Thoracic aorta (tissue), 2 donors: Measurements from ENCODE around the gene ATP8B3. TPM values are rescaled to one million over a fixed set of nuclear protein-coding genes. Genes with fewer than 3 reads are reported as not detected.

Experiments
- ATAC-seq: fragments of 150-250 bp; one replicate; pipeline ENCODE4 v1.8.0; 2017; ENCODE audit warnings: low read depth; ENCODE audit not compliant: insufficient number of reproducible peaks, low FRiP score
- DNase-seq: peaks from one replicate; pipeline ENCODE4 v3.0.0-alpha.2; 2020; ENCODE audit warnings: low spot score
- H3K27ac ChIP-seq, 2 donors: fragments of 200-600 bp; sonication (generic); 1 replicate in 1 of 2; 2 replicates in 1 of 2; pipeline ENCODE4 v1.5.1; 2016; ENCODE audit warnings: mild to moderate bottlenecking in 2 of 2, moderate library complexity in 2 of 2
- H3K27me3 ChIP-seq: fragments of 200-600 bp; sonication (generic); replicated peaks from 2 replicates; pipeline ENCODE4 v1.6.0; 2016; ENCODE audit warnings: mild to moderate bottlenecking; ENCODE audit not compliant: insufficient read depth
- H3K36me3 ChIP-seq: fragments of 200-600 bp; sonication (generic); one replicate; pipeline ENCODE4 v1.5.1; 2016
- H3K4me1 ChIP-seq, 2 donors: fragments of 200-600 bp; sonication (generic); 1 replicate in 1 of 2; 2 replicates in 1 of 2; pipeline versions ENCODE4 v1.5.1 to v1.6.0; 2016; ENCODE audit warnings: low read depth in 2 of 2, mild to moderate bottlenecking in 1 of 2; ENCODE audit not compliant: control insufficient read depth in 1 of 2
- H3K4me3 ChIP-seq: fragments of 200-600 bp; sonication (generic); 2 replicates; pipeline ENCODE4 v1.5.1; 2016; ENCODE audit warnings: mild to moderate bottlenecking
- H3K9me3 ChIP-seq: fragments of 200-600 bp; sonication (generic); 2 replicates; pipeline ENCODE4 v1.5.1; 2016
- total RNA-seq, 2 donors: library from RNA; depleted of rRNA; stranded (reverse); fragments of >200 nt; gene quantifications; one replicate each; pipeline versions ENCODE4 v1.1.0 to v1.2.3, GENCODE V29; 2016
- TF ChIP-seq, protein P1 (sequence below): fragments of 200-600 bp; sonication (generic); IDR thresholded peaks from one replicate; pipeline ENCODE4 v1.5.1; 2019; ENCODE audit warnings: antibody characterized with exemption

ATP8B3 gene
- total RNA-seq, 2 donors from 2014 or later: 0.21 to 1.4 TPM

DNA sequence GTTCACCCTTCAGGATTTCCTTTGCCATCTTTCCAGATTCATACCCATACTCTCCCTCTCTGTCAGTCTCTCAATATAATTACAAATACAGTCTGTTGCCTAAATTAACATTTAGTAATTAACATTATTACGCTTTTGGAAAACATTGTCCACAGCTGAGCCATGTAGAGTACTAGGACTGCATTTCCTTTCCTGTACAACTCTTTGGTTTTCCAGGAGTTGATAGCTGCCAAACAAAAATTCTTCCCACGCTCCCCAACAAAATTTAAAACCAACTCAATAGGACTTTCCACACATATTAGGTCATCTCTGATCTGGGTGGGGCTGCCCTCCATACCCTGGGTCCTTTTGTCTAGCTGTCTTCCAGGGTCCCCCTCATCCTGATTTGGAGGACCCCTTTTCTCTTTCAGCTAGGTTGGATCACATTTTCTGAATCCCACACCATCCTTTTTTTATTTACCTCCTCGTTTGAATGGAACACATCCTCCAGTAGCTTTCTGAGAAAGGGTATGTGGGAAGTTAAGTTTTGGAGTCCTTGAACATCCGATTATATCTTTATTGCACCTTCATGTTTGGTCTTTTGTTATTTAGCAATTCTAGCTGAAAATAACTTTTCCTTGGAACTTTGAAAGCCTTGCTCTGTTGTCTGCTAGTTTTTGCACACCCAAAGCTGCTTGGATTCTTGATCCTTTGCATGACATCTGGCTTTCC lies 41.1 kb downstream of the ATP8B3 start:
- peaks cover 12% of the 10 kb centered on the region for H3K9me3 ChIP-seq
- ATAC-seq (no peak), DNase-seq (no peak)
- TF ChIP-seq, protein P1, sequence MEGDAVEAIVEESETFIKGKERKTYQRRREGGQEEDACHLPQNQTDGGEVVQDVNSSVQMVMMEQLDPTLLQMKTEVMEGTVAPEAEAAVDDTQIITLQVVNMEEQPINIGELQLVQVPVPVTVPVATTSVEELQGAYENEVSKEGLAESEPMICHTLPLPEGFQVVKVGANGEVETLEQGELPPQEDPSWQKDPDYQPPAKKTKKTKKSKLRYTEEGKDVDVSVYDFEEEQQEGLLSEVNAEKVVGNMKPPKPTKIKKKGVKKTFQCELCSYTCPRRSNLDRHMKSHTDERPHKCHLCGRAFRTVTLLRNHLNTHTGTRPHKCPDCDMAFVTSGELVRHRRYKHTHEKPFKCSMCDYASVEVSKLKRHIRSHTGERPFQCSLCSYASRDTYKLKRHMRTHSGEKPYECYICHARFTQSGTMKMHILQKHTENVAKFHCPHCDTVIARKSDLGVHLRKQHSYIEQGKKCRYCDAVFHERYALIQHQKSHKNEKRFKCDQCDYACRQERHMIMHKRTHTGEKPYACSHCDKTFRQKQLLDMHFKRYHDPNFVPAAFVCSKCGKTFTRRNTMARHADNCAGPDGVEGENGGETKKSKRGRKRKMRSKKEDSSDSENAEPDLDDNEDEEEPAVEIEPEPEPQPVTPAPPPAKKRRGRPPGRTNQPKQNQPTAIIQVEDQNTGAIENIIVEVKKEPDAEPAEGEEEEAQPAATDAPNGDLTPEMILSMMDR: no peak
- no peaks in the 10 kb centered on the region for H3K36me3 ChIP-seq
- H3K4me1 ChIP-seq: no peaks in the 10 kb centered on the region
- H3K27ac ChIP-seq: no peak overlapping the region
- H3K27me3 ChIP-seq: peaks cover 18% of the 10 kb centered on the region
- no peak overlapping the region for H3K4me3 ChIP-seq

DNA sequence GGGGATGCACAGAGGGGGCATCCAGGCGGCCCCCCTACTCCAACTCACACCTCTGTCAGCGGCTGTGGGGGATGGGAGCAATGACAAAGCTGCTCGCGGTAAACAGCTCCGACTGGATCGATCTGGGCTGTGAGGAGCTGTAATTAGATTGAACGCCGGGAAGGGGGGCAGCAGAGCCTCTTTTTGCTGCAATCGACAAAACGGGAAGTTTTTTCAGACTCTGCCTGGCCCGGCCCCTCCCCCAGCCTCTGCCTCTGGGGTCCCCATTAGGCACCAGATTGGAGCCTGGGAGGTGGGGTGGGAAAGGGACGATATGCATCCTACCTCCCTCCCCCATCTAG lies 42.5 kb downstream of the ATP8B3 start:
- TF ChIP-seq, protein P1: no peak
- DNase-seq: no peak
- Histone ChIP-seq H3K27me3 (peaks cover 8% of the 10 kb centered on the region), H3K27ac (no peak overlapping the region), H3K9me3 (peaks cover 12% of the 10 kb centered on the region), H3K36me3 (no peaks in the 10 kb centered on the region), H3K4me3 (no peak overlapping the region), H3K4me1 (no peaks in the 10 kb centered on the region)
- no peak for ATAC-seq

DNA sequence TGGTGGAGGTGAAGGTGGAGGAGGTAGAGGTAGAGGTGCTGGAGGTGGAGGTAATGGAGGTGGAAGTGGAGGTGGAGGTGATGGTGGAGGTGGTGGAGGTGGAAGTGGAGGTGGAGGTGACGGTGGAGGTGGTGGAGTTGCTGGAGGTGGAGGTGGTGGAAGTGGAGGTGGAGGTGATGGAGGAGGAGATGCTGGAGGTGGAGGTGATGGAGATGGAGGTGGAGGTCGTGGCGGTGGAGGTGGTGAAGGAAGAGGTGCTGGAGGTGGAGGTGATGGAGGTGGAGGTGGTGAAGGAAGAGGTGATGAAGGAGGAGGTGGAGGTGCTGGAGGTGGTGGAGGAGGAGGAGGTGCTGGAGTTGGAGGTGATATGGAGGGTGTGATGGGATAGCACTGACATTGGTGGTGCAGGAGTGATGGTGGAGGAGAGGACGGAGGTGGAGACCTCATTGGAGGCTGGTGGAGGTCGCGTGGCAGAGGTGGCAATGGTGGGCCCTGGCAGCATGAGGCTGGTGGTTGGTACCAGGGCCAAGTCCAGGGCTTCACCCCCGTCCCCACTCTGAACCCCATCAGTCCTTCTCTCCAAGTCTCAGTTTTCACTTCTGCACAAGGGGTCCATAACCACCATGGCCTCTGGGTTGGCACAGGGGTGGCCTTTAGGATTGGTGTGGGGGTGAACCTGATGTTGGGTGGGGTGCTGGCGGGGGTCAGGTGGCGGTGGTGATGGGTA lies 43.0 kb downstream of the ATP8B3 start:
- Histone ChIP-seq H3K4me3 (no peak overlapping the region), H3K36me3 (no peaks in the 10 kb centered on the region), H3K27ac (no peak overlapping the region), H3K4me1 (no peaks in the 10 kb centered on the region), H3K27me3 (peaks cover 8% of the 10 kb centered on the region), H3K9me3 (peaks cover 12% of the 10 kb centered on the region)
- no peak for DNase-seq
- TF ChIP-seq, protein P1: no peak
- no peak for ATAC-seq

DNA sequence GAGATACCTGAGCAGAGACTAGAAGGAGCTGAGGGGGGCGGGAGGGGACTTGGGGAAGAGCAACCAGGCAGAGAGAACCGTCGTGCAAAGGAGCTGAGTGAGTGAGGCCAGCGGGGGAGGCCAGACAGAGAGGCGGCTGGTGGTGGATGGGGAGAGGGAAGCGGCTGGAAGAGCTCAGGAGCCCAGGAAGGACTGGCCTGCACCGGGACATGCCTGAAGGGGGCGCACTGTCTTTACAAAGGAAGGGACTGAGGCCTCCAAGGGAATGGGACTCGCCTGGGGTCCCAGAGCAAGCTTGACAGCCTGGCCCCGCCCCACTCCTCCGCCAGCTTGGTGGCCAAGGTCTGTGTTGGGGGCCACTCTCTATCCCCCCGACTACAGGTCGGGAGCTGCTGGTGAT lies 43.8 kb downstream of the ATP8B3 start:
- DNase-seq (no peak), ATAC-seq (no peak)
- Histone ChIP-seq H3K4me3 (no peak overlapping the region), H3K9me3 (peaks cover 12% of the 10 kb centered on the region), H3K4me1 (no peaks in the 10 kb centered on the region), H3K36me3 (no peaks in the 10 kb centered on the region), H3K27me3 (peaks cover 8% of the 10 kb centered on the region), H3K27ac (no peak overlapping the region)
- TF ChIP-seq, protein P1: no peak

DNA sequence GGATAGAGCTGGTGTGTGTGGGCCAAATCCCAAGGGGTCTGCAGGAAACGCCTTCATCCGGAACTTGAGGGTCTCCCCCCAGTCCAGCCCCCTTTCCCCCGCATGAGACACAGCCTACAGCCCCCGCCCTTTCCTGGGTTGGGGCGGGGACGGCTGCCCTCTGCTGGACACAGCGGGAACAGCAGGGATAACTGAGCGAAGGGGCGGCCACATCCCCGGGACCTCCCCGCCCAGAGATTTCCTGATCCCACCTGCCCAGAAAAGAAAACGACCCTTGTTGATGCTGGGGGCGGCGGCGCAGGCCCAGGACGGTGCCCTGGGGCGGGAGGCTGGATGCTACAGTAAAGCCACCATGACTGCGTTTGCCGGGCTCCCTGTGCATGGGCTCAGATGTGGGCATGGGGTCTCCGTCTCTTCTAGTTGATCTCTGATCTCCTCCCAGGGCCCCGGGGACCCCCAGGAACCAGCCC lies 44.6 kb downstream of the ATP8B3 start:
- DNase-seq (no peak), ATAC-seq (no peak)
- peaks cover 9% of the 10 kb centered on the region for H3K27me3 ChIP-seq
- H3K36me3 ChIP-seq: no peaks in the 10 kb centered on the region
- no peaks in the 10 kb centered on the region for H3K4me1 ChIP-seq
- no peak overlapping the region for H3K27ac ChIP-seq
- no peak overlapping the region for H3K4me3 ChIP-seq
- TF ChIP-seq, protein P1: peak; percentile 97
- H3K9me3 ChIP-seq: peaks cover 12% of the 10 kb centered on the region
